Measurements from ENCODE around the gene ECSCR.

Gene ECSCR

GRCh38 chr5:139473565-139473964 is 11.0 kb upstream of the ECSCR start:
- WGBS (ENCODE audit: insufficient coverage, insufficient read length), result no CpG with 5 or more reads among the region's 2 CpGs
- peaks cover 5% of the 10 kb centered on the region; the same call in 1 of the 2 replicates for H3K4me1 ChIP-seq (ENCODE audit: control insufficient read depth, insufficient read depth, low read length)
- no peak for DNase-seq (ENCODE audit: low read depth, low spot score)
- no peak overlapping the region for H3K27ac ChIP-seq (ENCODE audit: low read length)
- H3K9me3 ChIP-seq (ENCODE audit: control insufficient read depth, insufficient read depth, low read length), result no peaks in the 10 kb centered on the region
- no peak overlapping the region for H3K4me3 ChIP-seq (ENCODE audit: low read length)
- no peaks in the 10 kb centered on the region for H3K27me3 ChIP-seq (ENCODE audit: control insufficient read depth, insufficient read depth, low read length)
- no peaks in the 10 kb centered on the region for H3K36me3 ChIP-seq (ENCODE audit: control insufficient read depth, insufficient read depth, low read length)

- WGBS (ENCODE audit: insufficient coverage, insufficient read length), result no CpG with 5 or more reads among the region's 8 CpGs
- DNase-seq (ENCODE audit: low read depth, low spot score), result no peak
- H3K27ac ChIP-seq (ENCODE audit: low read length), result no peak overlapping the region
These were observed 10.6 kb upstream of the ECSCR start for GRCh38 chr5:139473105-139473504.

DNA sequence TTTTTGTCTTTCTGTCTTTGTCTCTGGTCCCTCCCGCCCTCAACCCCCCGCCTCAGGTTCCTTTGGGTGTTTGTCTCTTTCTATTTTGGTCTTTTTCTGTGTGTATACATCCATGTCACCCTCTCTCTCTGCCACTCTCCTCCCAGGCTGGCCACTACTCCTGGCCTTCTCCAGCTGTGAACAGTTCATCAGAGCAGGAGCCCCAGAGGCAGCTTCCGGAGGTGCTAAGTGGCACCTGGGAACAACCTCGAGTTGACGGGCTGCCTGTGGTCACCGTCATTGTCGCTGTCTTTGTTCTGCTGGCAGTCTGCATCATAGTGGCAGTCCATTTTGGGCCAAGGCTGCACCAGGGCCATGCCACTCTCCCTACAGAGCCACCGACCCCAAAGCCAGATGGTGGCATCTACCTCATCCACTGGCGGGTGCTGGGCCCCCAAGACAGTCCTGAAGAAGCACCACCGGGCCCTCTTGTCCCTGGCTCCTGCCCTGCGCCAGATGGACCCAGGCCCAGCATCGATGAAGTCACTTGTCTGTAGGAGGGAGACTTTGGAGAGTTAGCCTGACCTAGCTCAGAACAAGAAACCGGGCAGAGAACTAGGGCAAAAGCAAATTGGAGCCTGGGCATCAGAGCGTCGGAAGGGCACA is 10.0 kb upstream of the ECSCR start:
- DNase-seq (ENCODE audit: low read depth, low spot score), result no peak
- no peaks in the 10 kb centered on the region for H3K9me3 ChIP-seq (ENCODE audit: control insufficient read depth, insufficient read depth, low read length)
- H3K27ac ChIP-seq (ENCODE audit: low read length), result no peak overlapping the region
- H3K27me3 ChIP-seq (ENCODE audit: control insufficient read depth, insufficient read depth, low read length), result no peaks in the 10 kb centered on the region
- WGBS (ENCODE audit: insufficient coverage, insufficient read length), result no CpG with 5 or more reads among the region's 15 CpGs
- peaks cover 5% of the 10 kb centered on the region; the same call in 1 of the 2 replicates for H3K4me1 ChIP-seq (ENCODE audit: control insufficient read depth, insufficient read depth, low read length)
- no peak overlapping the region for H3K4me3 ChIP-seq (ENCODE audit: low read length)
- no peaks in the 10 kb centered on the region for H3K36me3 ChIP-seq (ENCODE audit: control insufficient read depth, insufficient read depth, low read length)

More at GRCh38 chr5:139473105-139473504, 10.6 kb upstream of the ECSCR start:
- H3K36me3 ChIP-seq (ENCODE audit: control insufficient read depth, insufficient read depth, low read length), result no peaks in the 10 kb centered on the region
- no peak overlapping the region for H3K4me3 ChIP-seq (ENCODE audit: low read length)
- peaks cover 5% of the 10 kb centered on the region; the same call in 1 of the 2 replicates for H3K4me1 ChIP-seq (ENCODE audit: control insufficient read depth, insufficient read depth, low read length)
- H3K9me3 ChIP-seq (ENCODE audit: control insufficient read depth, insufficient read depth, low read length), result no peaks in the 10 kb centered on the region
- H3K27me3 ChIP-seq (ENCODE audit: control insufficient read depth, insufficient read depth, low read length), result no peaks in the 10 kb centered on the region

GRCh38 chr5:139470821-139471300 is 8.3 kb upstream of the ECSCR start, which contains the start of gene SMIM33:
TSS of gene SMIM33 (plus strand) at chr5:139471004. CDS start at chr5:139471122, 118 bp downstream.
- Histone ChIP-seq H3K27me3 (ENCODE audit: control insufficient read depth, insufficient read depth, low read length) (no peaks in the 10 kb centered on the region), H3K4me3 (ENCODE audit: low read length) (no peak within 1 kb of the TSS), H3K9me3 (ENCODE audit: control insufficient read depth, insufficient read depth, low read length) (no peaks in the 10 kb centered on the region), H3K36me3 (ENCODE audit: control insufficient read depth, insufficient read depth, low read length) (no peaks in the 10 kb centered on the region), H3K27ac (ENCODE audit: low read length) (no peak within 1 kb of the TSS), H3K4me1 (ENCODE audit: control insufficient read depth, insufficient read depth, low read length) (peaks cover 5% of the 10 kb centered on the region; the same call in 1 of the 2 replicates)
- WGBS (ENCODE audit: insufficient coverage, insufficient read length), result no CpG with 5 or more reads among the region's 9 CpGs
- DNase-seq (ENCODE audit: low read depth, low spot score), result no peak

DNA sequence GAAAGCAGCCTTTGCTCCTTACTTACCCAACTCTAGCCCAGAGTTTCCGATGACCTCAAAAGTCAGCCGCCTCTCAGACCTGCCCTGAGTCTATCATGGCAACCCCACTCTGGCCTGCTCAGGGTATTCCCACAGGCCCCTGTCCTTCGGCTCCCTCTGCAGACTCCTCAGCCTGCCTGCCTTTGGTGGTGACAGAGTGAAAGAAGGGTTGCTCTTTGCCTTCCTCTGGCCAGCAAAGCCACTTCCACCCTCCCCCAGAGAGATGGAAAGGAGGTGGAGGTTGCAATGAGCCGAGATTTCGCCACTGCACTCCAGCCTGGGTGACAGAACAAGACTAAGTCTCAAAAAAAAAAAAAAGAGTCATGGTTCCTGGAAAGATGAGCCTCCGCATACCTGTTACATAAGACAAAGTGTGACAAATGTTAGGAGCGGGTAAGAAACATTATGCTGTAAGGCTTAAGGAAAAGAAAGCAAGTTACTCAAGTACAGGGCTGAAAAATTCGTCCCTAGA is 5.9 kb upstream of the ECSCR start:
- WGBS (ENCODE audit: insufficient coverage, insufficient read length), result no CpG with 5 or more reads among the region's 8 CpGs
- Histone ChIP-seq H3K9me3 (ENCODE audit: control insufficient read depth, insufficient read depth, low read length) (no peaks in the 10 kb centered on the region), H3K36me3 (ENCODE audit: control insufficient read depth, insufficient read depth, low read length) (no peaks in the 10 kb centered on the region), H3K27me3 (ENCODE audit: control insufficient read depth, insufficient read depth, low read length) (no peaks in the 10 kb centered on the region), H3K27ac (ENCODE audit: low read length) (no peak overlapping the region), H3K4me3 (ENCODE audit: low read length) (no peak overlapping the region), H3K4me1 (ENCODE audit: control insufficient read depth, insufficient read depth, low read length) (peaks cover 5% of the 10 kb centered on the region; the same call in 1 of the 2 replicates)
- no peak for DNase-seq (ENCODE audit: low read depth, low spot score)

DNA sequence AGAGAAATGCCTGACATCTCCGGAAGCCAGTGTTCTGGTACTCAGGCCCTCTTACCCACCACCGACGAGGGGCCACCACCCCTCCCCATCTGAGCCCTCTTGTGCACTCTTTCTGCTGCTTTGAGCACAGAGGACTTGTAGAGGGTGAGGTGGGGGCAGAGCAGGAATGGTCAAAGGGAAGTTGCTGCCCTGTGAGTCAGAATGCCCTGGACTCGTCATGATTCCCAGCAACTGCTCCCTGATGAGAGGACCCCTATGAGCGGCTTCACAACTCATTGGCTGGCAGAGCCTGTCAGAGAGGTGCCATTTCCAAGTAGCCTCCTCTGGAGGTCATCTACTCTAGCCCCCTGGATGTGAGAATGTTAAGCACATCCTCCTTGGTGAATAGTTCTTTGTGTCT is 845 bp downstream of the ECSCR start:
- DNase-seq (ENCODE audit: low read depth, low spot score), result no peak
- H3K4me3 ChIP-seq (ENCODE audit: low read length), result no peak overlapping the region
- H3K27ac ChIP-seq (ENCODE audit: low read length), result no peak overlapping the region
- H3K9me3 ChIP-seq (ENCODE audit: control insufficient read depth, insufficient read depth, low read length), result no peaks in the 10 kb centered on the region
- H3K36me3 ChIP-seq (ENCODE audit: control insufficient read depth, insufficient read depth, low read length), result no peaks in the 10 kb centered on the region
- H3K4me1 ChIP-seq (ENCODE audit: control insufficient read depth, insufficient read depth, low read length), result peaks cover 9% of the 10 kb centered on the region
- H3K27me3 ChIP-seq (ENCODE audit: control insufficient read depth, insufficient read depth, low read length), result no peaks in the 10 kb centered on the region
- no CpG with 5 or more reads among the region's 5 CpGs for WGBS (ENCODE audit: insufficient coverage, insufficient read length)

DNA sequence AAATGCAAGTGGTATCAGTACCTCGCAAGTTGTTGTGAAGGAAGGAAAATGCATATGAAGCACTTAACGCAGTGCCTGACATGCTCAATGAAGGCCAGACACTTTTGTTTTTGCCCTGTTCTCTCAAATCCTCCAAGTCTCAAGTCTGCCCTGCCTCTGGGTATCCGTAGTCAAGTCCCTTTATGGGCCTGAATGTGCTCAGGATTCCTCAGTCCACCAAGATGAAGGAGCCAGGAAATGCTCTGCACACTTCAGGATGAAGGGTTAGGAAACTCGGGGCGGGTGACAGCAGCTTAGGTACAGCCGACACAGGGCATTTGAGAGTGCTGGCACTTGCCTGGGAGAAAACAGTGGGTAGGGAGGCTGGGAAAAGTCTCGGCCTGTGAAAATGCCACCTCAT is 1.4 kb downstream of the ECSCR start:
- Histone ChIP-seq H3K9me3 (ENCODE audit: control insufficient read depth, insufficient read depth, low read length) (no peaks in the 10 kb centered on the region), H3K4me3 (ENCODE audit: low read length) (no peak overlapping the region), H3K27ac (ENCODE audit: low read length) (no peak overlapping the region), H3K27me3 (ENCODE audit: control insufficient read depth, insufficient read depth, low read length) (no peaks in the 10 kb centered on the region), H3K4me1 (ENCODE audit: control insufficient read depth, insufficient read depth, low read length) (peaks cover 9% of the 10 kb centered on the region), H3K36me3 (ENCODE audit: control insufficient read depth, insufficient read depth, low read length) (no peaks in the 10 kb centered on the region)
- WGBS (ENCODE audit: insufficient coverage, insufficient read length), result no CpG with 5 or more reads among the region's 7 CpGs
- DNase-seq (ENCODE audit: low read depth, low spot score), result no peak

GRCh38 chr5:139460455-139460854 is 2.1 kb downstream of the ECSCR start:
- no peaks in the 10 kb centered on the region for H3K9me3 ChIP-seq (ENCODE audit: control insufficient read depth, insufficient read depth, low read length)
- WGBS (ENCODE audit: insufficient coverage, insufficient read length), result no CpG with 5 or more reads among the region's 1 CpG
- H3K27me3 ChIP-seq (ENCODE audit: control insufficient read depth, insufficient read depth, low read length), result no peaks in the 10 kb centered on the region
- H3K4me1 ChIP-seq (ENCODE audit: control insufficient read depth, insufficient read depth, low read length), result peaks cover 9% of the 10 kb centered on the region
- no peak for DNase-seq (ENCODE audit: low read depth, low spot score)
- H3K4me3 ChIP-seq (ENCODE audit: low read length), result no peak overlapping the region
- no peak overlapping the region for H3K27ac ChIP-seq (ENCODE audit: low read length)
- H3K36me3 ChIP-seq (ENCODE audit: control insufficient read depth, insufficient read depth, low read length), result no peaks in the 10 kb centered on the region

DNA sequence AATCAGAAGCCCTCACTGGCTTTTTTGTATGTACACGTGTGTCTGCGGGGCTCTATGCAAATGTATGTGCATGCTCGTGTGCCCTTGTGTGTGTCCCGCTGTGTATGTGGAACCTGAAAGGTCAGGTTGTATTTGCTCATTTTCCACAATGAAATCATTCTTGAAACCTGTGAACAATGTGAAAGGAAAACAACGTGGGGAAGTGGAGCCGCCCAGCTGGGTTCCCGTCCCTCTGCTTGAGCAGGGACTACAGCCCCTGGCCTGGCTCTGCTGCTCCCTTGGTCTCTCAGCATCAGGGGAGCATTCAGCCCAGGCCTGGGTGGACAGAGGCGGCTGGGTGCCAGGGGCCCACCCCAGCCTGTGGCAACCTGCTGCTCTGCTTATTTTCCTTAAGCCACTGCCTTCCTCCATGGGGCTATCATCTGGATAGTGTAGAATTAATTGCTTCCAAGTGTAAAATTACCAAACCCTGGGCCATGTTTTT is 3.0 kb downstream of the ECSCR start:
- Histone ChIP-seq H3K36me3 (ENCODE audit: control insufficient read depth, insufficient read depth, low read length) (no peaks in the 10 kb centered on the region), H3K27ac (ENCODE audit: low read length) (no peak overlapping the region), H3K27me3 (ENCODE audit: control insufficient read depth, insufficient read depth, low read length) (no peaks in the 10 kb centered on the region), H3K4me3 (ENCODE audit: low read length) (no peak overlapping the region), H3K9me3 (ENCODE audit: control insufficient read depth, insufficient read depth, low read length) (no peaks in the 10 kb centered on the region), H3K4me1 (ENCODE audit: control insufficient read depth, insufficient read depth, low read length) (peaks cover 9% of the 10 kb centered on the region)
- DNase-seq (ENCODE audit: low read depth, low spot score), result no peak
- WGBS (ENCODE audit: insufficient coverage, insufficient read length), result no CpG with 5 or more reads among the region's 8 CpGs

DNA sequence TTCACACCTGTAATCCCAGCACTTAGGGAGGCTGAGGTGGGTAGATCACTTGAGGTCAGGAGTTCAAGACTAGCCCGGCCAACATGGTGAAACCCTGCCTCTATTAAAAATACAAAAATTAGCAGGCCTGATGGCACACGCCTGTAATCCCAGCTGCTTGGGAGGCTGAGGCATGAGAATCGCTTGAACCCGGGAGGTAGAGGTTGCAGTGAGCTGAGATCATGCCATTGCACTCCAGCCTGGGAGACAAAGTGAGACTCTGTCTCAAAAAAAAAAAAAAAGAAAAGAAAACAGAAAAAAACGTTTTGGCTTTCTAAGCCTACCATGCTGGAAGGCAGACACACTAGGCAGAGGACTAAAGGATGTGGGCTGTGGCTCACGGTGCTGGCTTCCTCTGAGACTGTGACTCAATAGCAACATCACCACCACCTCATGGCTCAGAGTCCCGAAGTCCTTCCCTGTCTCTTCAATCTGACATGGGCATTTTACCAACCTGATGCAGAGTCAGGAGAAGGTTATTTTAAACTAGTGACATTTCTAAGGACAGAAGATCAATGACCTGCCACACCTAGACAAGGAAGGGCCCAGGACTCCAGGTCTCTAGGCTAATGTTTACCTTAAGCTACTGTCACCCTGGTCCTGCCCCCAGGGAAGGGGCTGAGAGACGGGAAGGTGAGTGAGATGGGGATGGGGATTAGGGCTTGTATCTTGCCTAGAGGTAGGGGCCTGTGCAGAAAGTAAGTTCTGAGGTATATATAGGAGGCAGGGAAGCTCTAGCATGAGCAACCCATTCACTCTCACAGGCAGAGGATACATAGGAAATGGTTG is 3.7 kb downstream of the ECSCR start:
- no CpG with 5 or more reads among the region's 8 CpGs for WGBS (ENCODE audit: insufficient coverage, insufficient read length)
- Histone ChIP-seq H3K4me3 (ENCODE audit: low read length) (no peak overlapping the region), H3K9me3 (ENCODE audit: control insufficient read depth, insufficient read depth, low read length) (no peaks in the 10 kb centered on the region), H3K27me3 (ENCODE audit: control insufficient read depth, insufficient read depth, low read length) (no peaks in the 10 kb centered on the region), H3K36me3 (ENCODE audit: control insufficient read depth, insufficient read depth, low read length) (no peaks in the 10 kb centered on the region), H3K27ac (ENCODE audit: low read length) (no peak overlapping the region), H3K4me1 (ENCODE audit: control insufficient read depth, insufficient read depth, low read length) (peaks cover 9% of the 10 kb centered on the region)
- no peak for DNase-seq (ENCODE audit: low read depth, low spot score)

Data from iPS DF 6.9 (cell line).